Measurements from ENCODE around the gene U2SURP. TPM values are rescaled to one million over a fixed set of nuclear protein-coding genes. Genes with fewer than 3 reads are reported as not detected.
"Not testable (repeated sequence)": the region's sequence is repeated elsewhere in the genome, so short reads cannot be mapped to it uniquely, and the experiment has no call there.

U2SURP gene
- total RNA-seq, 2 donors from 2014 or later: 147 to 161 TPM

DNA sequence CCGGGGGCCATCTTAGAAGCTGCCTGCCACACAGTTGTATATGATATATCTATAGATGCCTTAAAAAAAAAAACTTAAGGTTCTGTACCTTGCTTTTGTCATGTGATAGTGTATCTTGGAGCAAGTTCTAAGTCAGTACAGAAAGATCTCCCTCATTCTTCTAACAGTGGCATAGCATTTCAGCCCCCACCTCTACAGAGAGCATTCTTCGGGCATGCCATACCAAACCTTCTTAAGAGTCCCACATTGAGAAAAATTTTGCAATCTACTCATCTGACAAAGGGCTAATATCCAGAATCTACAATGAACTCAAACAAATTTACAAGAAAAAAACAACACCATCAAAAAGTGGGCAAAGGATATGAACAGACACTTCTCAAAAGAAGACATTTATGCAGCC is 13.1 kb upstream of the U2SURP start:
- not testable (repeated sequence) for ATAC-seq (replicated peaks); H3K27me3 Mint-ChIP-seq; H3K27ac Mint-ChIP-seq; H3K4me3 Mint-ChIP-seq; H3K4me1 Mint-ChIP-seq; H3K36me3 Mint-ChIP-seq (ENCODE audit: low read depth); H3K9me3 Mint-ChIP-seq

DNA sequence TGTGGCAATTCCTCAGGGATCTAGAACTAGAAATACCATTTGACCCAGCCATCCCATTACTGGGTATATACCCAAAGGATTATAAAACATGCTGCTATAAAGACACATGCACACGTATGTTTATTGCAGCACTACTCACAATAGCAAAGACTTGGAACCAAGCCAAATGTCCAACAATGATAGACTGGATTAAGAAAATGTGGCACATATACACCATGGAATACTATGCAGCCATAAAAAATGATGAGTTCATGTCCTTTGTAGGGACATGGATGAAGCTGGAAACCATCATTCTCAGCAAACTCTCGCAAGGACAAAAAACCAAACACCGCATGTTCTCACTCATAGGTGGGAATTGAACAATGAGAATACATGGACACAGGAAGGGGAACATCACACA is 12.5 kb upstream of the U2SURP start:
- not testable (repeated sequence) for H3K27me3 Mint-ChIP-seq; ATAC-seq (replicated peaks); H3K4me1 Mint-ChIP-seq; H3K9me3 Mint-ChIP-seq; H3K4me3 Mint-ChIP-seq; H3K27ac Mint-ChIP-seq; H3K36me3 Mint-ChIP-seq (ENCODE audit: low read depth)

DNA sequence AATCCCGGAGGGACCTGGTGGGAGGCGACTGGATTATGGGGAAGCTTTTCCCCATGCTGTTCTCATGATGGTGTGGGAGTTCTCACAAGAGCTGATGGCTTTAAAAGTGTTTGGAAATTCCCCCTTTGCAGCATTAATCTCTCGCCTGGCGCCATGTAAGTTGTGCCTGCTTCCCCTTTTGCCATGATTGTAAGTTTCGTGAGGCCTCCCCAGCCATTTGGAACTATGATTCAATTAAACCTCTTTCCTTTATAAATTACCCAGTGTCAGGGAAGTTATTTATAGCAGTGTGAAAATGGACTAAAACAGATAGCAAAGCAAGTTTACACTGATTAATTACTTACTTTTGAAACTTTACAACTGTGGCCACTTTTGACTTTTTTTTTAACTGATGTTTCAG is 10.6 kb upstream of the U2SURP start:
- Mint-ChIP-seq H3K4me3 (no peak overlapping the region), H3K27ac (no peak overlapping the region), H3K27me3 (peaks cover 4% of the 10 kb centered on the region), H3K9me3 (no peaks in the 10 kb centered on the region), H3K36me3 (ENCODE audit: low read depth) (no peaks in the 10 kb centered on the region), H3K4me1 (no peaks in the 10 kb centered on the region)
- no peak for ATAC-seq (replicated peaks)

DNA sequence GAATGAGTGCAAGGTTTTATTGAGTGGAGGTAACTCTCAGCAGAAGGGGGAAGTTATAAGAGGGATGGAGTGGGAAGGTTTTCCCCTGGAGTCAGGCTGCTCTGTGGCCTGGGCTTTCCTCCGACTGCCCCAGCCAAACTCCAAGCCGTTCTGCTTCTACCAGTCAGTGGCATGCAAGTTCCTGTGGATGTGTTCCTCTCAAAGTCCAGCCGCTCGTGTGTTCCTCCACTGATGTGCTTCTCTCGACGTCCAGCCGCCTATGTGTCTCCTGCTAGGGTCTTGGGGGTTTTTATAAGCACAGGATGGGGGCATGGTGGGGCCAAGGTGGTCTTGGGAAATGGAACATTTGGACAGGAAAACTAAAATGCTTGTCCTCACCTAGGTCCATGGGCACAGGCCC is 9.0 kb upstream of the U2SURP start:
- Mint-ChIP-seq H3K27ac (no peak overlapping the region), H3K4me1 (no peaks in the 10 kb centered on the region), H3K4me3 (no peak overlapping the region), H3K27me3 (peaks cover 4% of the 10 kb centered on the region), H3K9me3 (no peaks in the 10 kb centered on the region), H3K36me3 (ENCODE audit: low read depth) (no peaks in the 10 kb centered on the region)
- no peak for ATAC-seq (replicated peaks)

DNA sequence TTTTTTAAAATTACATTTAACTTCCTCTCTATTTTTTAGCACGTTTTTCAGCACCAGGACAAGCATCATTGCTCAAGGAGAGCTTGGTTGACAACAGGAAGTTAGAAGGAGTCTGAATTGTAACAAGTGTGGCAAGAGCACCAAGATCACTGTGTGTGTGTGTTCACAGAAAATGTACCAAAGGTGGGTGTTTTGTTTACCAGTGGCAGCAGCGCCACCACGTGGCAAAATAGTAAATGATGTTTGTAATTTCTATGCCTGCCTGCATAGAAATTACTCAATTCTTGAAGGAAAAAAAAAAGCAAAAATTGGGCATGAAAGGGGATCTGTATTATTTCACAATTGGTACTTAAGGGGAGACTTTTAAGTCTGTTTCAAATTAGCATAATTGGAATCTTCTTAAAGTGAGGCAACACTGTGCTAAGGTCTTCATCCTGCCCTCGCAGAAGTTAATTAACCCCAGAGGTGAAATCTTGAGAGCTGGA is 7.4 kb upstream of the U2SURP start:
- peaks cover 4% of the 10 kb centered on the region for H3K27me3 Mint-ChIP-seq
- H3K36me3 Mint-ChIP-seq (ENCODE audit: low read depth): no peaks in the 10 kb centered on the region
- H3K4me1 Mint-ChIP-seq: no peaks in the 10 kb centered on the region
- H3K9me3 Mint-ChIP-seq: no peaks in the 10 kb centered on the region
- no peak overlapping the region for H3K4me3 Mint-ChIP-seq
- no peak overlapping the region for H3K27ac Mint-ChIP-seq
- ATAC-seq (replicated peaks): peak; percentile 63

DNA sequence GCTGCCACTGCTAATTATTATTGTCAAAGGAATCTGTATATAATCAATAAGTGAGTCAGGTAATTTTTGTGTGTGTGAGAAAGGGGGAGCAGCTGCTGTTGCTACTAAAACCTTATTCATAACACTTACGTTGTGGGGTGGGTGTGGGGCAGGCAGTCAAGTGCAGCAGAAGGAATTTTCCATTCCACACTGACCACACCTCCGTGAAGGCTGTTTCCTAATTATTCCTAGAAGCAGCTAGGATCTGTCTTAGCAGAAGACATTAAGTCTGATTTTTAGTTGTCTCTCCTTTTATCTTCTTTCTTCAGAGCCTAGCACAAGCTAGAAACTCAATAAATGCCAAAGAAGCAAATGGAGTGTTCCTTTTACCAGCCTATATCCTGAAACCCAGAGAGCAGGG is 4.0 kb upstream of the U2SURP start:
- Mint-ChIP-seq H3K4me1 (peaks cover 11% of the 10 kb centered on the region), H3K27me3 (peaks cover 4% of the 10 kb centered on the region), H3K27ac (no peak overlapping the region), H3K9me3 (no peaks in the 10 kb centered on the region), H3K36me3 (ENCODE audit: low read depth) (peaks cover 4% of the 10 kb centered on the region), H3K4me3 (no peak overlapping the region)
- ATAC-seq (replicated peaks): no peak

DNA sequence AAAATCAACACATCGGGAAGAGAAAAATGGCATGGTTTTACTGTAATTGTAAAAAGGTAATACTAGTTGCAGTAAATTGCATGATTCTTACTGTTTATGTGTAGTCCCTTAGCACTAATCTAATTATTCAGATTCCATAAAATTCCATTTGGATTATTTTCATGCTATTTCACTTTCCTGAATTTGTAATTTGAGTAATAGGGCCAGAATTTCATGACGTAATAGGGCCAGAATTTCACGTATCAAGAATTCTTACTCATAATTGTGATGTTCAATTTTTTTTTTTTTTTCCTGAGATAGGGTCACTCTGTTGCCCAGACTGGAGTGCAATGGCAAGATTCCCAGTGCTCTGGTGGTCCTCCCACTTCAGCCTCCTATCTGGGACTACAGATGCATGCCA is 2.9 kb upstream of the U2SURP start:
- H3K9me3 Mint-ChIP-seq: no peaks in the 10 kb centered on the region
- no peak overlapping the region for H3K4me3 Mint-ChIP-seq
- H3K27ac Mint-ChIP-seq: no peak overlapping the region
- peaks cover 14% of the 10 kb centered on the region for H3K4me1 Mint-ChIP-seq
- no peaks in the 10 kb centered on the region for H3K27me3 Mint-ChIP-seq
- no peak for ATAC-seq (replicated peaks)
- peaks cover 14% of the 10 kb centered on the region for H3K36me3 Mint-ChIP-seq (ENCODE audit: low read depth)

DNA sequence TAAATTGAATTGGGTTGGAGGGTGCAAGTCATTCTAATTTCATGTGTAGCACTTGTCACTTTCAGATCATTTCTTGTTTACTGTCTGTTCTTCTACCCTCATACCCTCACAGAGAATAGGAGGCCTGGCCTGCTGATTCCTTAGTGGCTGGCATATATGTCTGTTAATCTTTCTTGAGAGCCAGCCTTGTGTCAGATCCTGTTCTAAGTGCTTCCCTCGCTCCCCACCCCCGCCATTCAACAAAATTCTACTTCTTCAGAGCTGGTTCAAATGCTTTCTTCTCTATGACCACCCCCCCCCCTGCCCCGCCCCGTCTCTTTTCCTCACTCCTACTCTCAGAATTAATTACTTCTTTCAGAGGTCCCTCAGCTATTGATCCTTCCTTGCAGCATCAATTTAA is 1.5 kb upstream of the U2SURP start:
- no peaks in the 10 kb centered on the region for H3K27me3 Mint-ChIP-seq
- peak overlapping the region; percentile 96 for H3K27ac Mint-ChIP-seq
- H3K4me1 Mint-ChIP-seq: peaks cover 19% of the 10 kb centered on the region
- H3K9me3 Mint-ChIP-seq: no peaks in the 10 kb centered on the region
- peak overlapping the region; percentile 93 for H3K4me3 Mint-ChIP-seq
- ATAC-seq (replicated peaks): no peak
- H3K36me3 Mint-ChIP-seq (ENCODE audit: low read depth): peaks cover 19% of the 10 kb centered on the region

DNA sequence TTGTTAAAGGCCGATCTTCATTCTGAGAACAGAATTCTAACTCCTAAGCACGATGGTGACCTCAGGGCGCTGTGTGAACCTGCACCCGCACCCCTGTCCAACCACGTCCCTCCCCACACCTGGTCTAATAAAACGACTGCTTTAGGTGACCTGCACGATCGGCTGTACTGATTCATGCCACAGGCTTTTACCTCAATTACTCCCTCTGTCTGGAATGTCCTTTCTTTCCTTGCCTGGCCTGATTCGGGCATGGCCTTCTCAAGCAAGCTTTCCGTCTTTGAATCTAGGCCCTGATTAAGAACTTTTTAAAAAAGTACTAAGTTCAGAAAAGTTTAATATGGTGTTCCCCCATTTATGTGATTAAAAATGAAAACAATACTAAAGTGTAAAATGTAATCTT is 842 bp upstream of the U2SURP start:
- no peaks in the 10 kb centered on the region for H3K27me3 Mint-ChIP-seq
- no peak for ATAC-seq (replicated peaks)
- H3K36me3 Mint-ChIP-seq (ENCODE audit: low read depth): peaks cover 26% of the 10 kb centered on the region
- peaks cover 20% of the 10 kb centered on the region for H3K4me1 Mint-ChIP-seq
- no peaks in the 10 kb centered on the region for H3K9me3 Mint-ChIP-seq
- peak overlapping the region; percentile 93 for H3K4me3 Mint-ChIP-seq
- H3K27ac Mint-ChIP-seq: peak overlapping the region; percentile 96

DNA sequence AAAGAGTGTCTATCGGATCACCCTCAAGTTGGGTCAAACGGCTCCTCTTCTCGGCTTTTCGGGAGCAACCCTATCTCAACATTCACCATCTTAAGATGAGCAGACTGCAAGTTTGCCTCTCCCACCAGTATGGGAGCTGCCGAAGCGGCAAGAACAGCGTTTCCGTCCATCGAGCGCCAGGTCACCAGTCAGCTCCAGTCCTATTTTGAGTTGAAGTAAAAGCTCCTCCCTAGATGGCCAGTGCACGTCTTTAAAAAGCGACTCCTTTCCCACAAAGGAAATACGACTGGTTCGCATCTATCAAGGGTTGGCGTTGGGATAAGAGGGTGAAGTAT is 369 bp upstream of the U2SURP start:
- H3K36me3 Mint-ChIP-seq (ENCODE audit: low read depth): peaks cover 29% of the 10 kb centered on the region
- H3K9me3 Mint-ChIP-seq: no peaks in the 10 kb centered on the region

DNA sequence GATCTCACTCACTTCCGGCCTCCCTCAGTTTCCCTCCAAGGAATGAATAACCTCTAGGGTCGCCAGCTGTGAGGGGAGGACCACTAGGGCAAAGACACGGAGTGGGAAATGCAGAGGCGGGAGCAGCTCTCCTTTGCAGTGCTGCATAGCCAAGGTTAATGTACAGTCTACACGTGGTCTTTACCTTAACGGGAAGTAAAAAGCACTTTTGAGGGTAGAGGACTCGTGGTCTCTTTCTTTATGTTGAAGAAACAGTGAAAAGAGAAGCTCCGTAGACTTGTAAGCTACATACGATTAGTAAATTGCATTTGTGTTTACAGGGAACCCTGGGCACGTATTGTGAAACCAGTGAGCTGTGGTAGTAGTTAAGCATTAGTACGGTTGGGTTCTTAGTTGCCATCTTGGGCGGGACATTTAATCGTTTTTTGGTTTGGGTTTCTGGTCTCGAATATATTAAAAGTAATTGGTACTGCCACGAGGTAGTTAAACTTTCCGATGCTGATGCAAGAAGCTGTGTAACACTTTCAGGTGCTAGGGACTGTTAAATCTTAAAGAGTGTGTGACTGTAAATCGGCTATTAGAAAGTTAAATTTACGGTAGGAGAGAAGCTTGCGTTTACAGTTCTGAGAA is 828 bp downstream of the U2SURP start:
- peaks cover 29% of the 10 kb centered on the region for H3K36me3 Mint-ChIP-seq (ENCODE audit: low read depth)
- H3K27ac Mint-ChIP-seq: peak overlapping the region; percentile 96
- no peaks in the 10 kb centered on the region for H3K9me3 Mint-ChIP-seq
- peak overlapping the region; percentile 93 for H3K4me3 Mint-ChIP-seq
- peak; percentile 37 for ATAC-seq (replicated peaks)
- peaks cover 34% of the 10 kb centered on the region for H3K4me1 Mint-ChIP-seq
- no peaks in the 10 kb centered on the region for H3K27me3 Mint-ChIP-seq

More for the DNA sequence above, 369 bp upstream of the U2SURP start:
- ATAC-seq (replicated peaks): peak; percentile 80
- Mint-ChIP-seq H3K4me1 (peaks cover 22% of the 10 kb centered on the region), H3K4me3 (peak overlapping the region; percentile 93), H3K27me3 (no peaks in the 10 kb centered on the region), H3K27ac (peak overlapping the region; percentile 96)

DNA sequence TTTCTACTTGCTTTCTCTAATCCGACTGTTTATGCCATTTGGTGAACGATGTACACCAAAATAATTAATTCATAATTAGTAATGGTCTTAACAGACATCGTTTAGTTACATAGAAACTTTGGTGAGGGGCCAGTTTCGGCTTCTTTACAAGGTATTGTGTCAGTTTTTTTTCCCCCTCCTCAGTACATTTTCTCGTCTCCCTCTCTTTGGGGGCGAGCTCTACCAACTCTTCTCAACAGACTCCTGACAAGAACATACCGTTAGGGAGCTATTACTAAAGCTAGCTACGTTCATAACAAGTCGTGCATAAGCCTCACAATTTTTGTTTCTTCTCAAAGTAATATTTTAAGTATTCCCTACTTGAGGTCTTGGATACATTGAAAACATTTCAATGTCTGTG is 1.4 kb downstream of the U2SURP start:
- Mint-ChIP-seq H3K27ac (peak overlapping the region; percentile 96), H3K9me3 (no peaks in the 10 kb centered on the region), H3K27me3 (no peaks in the 10 kb centered on the region), H3K4me3 (peak overlapping the region; percentile 93), H3K4me1 (peaks cover 38% of the 10 kb centered on the region), H3K36me3 (ENCODE audit: low read depth) (peaks cover 33% of the 10 kb centered on the region)
- ATAC-seq (replicated peaks): no peak

DNA sequence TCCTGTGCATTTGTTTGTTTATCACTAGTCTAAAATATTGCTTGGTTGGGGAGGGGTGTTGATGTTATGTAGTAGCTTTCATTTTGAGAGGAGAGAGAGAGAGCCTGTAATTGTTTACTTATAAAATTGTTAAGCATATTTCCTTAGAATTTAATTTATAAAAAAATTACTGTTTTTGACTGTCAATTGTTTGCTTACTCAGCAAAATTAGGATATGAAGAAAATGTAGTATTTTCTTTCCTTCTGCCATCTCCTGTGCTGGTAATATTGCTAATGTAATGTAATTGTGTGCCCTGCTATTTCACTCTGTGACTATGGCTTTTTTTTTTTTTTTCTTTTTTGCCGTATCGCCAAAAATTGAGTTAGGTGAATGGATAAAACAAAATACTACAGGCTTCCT is 3.5 kb downstream of the U2SURP start:
- peaks cover 42% of the 10 kb centered on the region for H3K36me3 Mint-ChIP-seq (ENCODE audit: low read depth)
- H3K9me3 Mint-ChIP-seq: no peaks in the 10 kb centered on the region
- peaks cover 44% of the 10 kb centered on the region for H3K4me1 Mint-ChIP-seq
- ATAC-seq (replicated peaks): no peak
- peak overlapping the region; percentile 51 for H3K4me3 Mint-ChIP-seq
- H3K27ac Mint-ChIP-seq: no peak overlapping the region
- H3K27me3 Mint-ChIP-seq: no peaks in the 10 kb centered on the region

DNA sequence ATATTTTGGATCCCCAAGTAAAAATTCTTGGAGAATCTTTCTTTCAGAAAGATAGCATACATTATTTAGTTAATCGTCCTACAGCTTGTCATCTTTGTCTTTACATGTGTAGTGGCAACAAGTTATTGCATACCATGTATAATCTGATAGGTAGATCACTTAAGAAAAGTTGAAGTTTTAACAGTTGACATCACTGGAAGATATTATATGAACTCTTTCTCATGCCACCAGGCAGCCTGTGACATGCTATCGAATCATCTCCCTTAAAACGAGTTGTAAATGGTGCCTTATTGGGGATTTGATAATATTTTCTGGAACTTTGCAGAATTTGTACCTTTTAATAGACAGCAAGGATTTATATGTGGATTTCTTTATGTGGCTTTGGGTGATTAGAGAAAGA is 8.7 kb downstream of the U2SURP start:
- peaks cover 73% of the 10 kb centered on the region for H3K36me3 Mint-ChIP-seq (ENCODE audit: low read depth)
- H3K4me3 Mint-ChIP-seq: peak overlapping the region; percentile 21
- H3K27me3 Mint-ChIP-seq: no peaks in the 10 kb centered on the region
- H3K4me1 Mint-ChIP-seq: peaks cover 51% of the 10 kb centered on the region
- H3K27ac Mint-ChIP-seq: no peak overlapping the region
- ATAC-seq (replicated peaks): no peak
- no peaks in the 10 kb centered on the region for H3K9me3 Mint-ChIP-seq

DNA sequence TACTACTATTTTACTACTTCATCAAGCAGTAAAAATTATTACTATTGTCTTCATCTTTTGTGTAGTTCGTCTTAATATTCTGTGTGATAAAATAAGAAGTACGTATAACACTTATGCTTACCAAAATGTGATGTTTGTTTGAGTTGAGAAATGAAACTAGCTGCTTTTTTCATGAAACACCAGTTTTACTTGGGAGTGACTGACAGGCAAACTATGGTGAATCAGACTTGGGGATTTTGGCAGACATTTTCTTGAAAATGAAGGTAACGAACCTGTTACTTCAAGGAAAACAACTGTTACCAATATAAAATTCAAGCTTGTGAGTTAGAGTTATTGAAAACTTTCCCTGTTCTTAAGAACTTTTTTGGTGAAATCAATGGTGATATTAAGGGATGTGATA is 10.3 kb downstream of the U2SURP start:
- Mint-ChIP-seq H3K9me3 (no peaks in the 10 kb centered on the region), H3K4me3 (peak overlapping the region; percentile 72), H3K4me1 (peaks cover 43% of the 10 kb centered on the region), H3K27ac (peak overlapping the region; percentile 87), H3K27me3 (no peaks in the 10 kb centered on the region), H3K36me3 (ENCODE audit: low read depth) (peaks cover 82% of the 10 kb centered on the region)
- peak; percentile 67 for ATAC-seq (replicated peaks)

DNA sequence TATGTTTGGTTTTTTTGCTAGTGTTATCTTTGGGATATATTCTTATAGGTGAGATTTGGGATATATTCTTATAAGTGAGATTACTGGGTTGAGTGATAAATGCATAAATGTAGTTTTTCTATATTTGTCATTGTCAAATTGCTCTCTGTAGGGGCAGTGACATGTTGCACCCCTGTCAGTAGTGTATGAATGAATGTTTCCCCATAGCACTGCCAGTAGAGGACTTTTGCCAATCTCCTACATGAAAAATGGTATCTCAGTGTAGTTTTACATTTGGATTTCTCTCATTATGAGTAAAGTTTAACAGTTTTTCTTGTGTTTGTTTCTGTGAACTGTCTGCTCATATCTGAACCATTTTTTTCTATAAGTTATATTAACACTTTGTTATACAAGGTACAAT is 13.6 kb downstream of the U2SURP start:
- Mint-ChIP-seq H3K27ac (no peak overlapping the region), H3K4me3 (no peak overlapping the region), H3K9me3 (no peaks in the 10 kb centered on the region), H3K27me3 (no peaks in the 10 kb centered on the region), H3K36me3 (ENCODE audit: low read depth) (peaks cover 100% of the 10 kb centered on the region), H3K4me1 (peaks cover 27% of the 10 kb centered on the region)
- ATAC-seq (replicated peaks): no peak

Measured in activated T-helper 17 cell treated with anti-CD3 and anti-CD28 coated beads, Interleukin-2, amount 50 U/mL, for 72 hours (primary cell).